RWPE1 (cell line): Measurements from ENCODE around the gene TIMM29.

Experiments used
- CTCF ChIA-PET: fragments of 350-600 bp; sonication (Branson Sonifier 250); formaldehyde crosslinking; extraction: SDS; loops from one replicate; lab custom pipeline; 2021; lab: Yijun Ruan, JAX
- POLR2A ChIA-PET: fragments of 400-600 bp; formaldehyde crosslinking; extraction: SDS; loops from one replicate; lab custom pipeline; 2020; ENCODE audit warnings: antibody characterized with exemption; ENCODE audit not compliant: low non-redundant PET; lab: Yijun Ruan, JAX
- DNase-seq: peaks from one replicate; pipeline ENCODE4 v3.0.0; 2012; ENCODE audit warnings: low spot score
- H3K27ac ChIP-seq: fragments of 450-650 bp; 2 replicates; pipeline ENCODE4 v1.5.1; 2017
- TF ChIP-seq, protein P1 (sequence below): fragments of 450-650 bp; conservative IDR thresholded peaks from 2 replicates; pipeline ENCODE4 v1.5.1; 2017; ENCODE audit warnings: low read depth, mild to moderate bottlenecking

TIMM29 gene

DNA sequence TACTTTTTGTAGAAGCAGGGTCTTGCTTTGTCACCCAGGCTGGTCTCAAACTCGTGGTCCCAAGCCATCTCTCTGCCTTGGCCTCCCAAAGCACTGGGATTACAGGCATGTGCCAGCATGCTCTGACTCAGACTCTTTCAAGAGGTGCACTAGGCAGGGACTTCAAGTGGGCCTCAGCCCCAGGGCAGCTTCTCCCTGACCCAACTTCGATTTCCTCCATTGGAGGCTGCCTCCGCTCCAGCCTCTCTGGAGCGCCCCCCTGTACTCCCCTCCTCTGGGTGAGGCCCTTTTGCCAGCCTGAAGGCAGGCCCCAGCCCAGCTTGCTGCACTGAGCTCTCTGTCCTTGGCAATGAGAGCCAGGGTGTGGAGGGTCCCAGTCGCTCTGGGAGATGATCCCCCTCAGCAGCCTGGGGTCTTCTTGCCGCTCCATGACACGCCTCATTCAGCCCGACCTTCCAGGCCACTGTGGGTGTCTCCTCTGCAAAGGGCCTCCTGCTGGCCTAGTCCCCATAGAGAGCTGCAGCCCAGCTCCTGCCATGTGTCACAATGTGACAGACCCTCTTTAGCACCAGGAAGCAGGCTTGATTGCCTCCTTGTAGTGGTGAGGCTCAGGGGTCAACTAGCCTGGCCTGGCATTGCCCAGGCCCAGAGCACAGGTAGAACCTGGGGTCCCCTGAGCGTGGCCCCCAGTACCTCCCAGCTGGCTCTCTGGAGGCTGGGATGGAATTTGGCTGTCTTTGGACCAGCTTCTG is 40.8 kb upstream of the TIMM29 start:
- DNase-seq, result no peak
- TF ChIP-seq, protein P1, sequence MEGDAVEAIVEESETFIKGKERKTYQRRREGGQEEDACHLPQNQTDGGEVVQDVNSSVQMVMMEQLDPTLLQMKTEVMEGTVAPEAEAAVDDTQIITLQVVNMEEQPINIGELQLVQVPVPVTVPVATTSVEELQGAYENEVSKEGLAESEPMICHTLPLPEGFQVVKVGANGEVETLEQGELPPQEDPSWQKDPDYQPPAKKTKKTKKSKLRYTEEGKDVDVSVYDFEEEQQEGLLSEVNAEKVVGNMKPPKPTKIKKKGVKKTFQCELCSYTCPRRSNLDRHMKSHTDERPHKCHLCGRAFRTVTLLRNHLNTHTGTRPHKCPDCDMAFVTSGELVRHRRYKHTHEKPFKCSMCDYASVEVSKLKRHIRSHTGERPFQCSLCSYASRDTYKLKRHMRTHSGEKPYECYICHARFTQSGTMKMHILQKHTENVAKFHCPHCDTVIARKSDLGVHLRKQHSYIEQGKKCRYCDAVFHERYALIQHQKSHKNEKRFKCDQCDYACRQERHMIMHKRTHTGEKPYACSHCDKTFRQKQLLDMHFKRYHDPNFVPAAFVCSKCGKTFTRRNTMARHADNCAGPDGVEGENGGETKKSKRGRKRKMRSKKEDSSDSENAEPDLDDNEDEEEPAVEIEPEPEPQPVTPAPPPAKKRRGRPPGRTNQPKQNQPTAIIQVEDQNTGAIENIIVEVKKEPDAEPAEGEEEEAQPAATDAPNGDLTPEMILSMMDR, result no peak
- ChIA-PET CTCF (interaction anchor here (0.6 kb wide), 1 partner anchor 117 kb away, joined by 3 read pairs; no protein-coding TSS in a partner anchor), POLR2A (no interaction called here)
- H3K27ac ChIP-seq, result peak overlapping the region; percentile 50

DNA sequence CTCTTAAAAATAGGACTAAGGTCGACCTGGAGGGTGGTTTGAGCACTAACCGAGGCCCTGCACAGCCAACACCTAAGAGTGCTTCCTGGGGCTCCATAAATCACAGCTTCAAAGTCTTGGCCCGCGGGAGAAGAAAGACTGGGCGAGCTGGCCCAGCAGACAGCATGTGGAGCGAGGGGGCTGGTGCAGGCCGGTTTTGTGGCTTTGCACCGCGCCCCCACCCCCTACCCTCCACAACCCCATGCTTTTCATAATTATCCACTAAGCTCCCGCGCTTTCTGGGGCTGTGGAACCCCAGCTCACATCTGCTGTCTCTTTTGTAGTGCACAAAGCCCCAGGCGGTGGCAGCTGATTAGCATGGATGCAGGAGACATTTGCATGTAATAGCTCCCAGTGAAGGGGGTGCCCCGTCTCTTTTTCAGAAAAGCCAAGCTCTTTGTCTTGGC is 40.2 kb upstream of the TIMM29 start:
- TF ChIP-seq, protein P1, result no peak
- peak overlapping the region; percentile 50 for H3K27ac ChIP-seq
- ChIA-PET POLR2A (no interaction called here), CTCF (interaction anchor here (0.6 to 0.7 kb wide), 2 partner anchors 11 to 118 kb away, joined by 3 read pairs; no protein-coding TSS in a partner anchor)
- DNase-seq, result no peak

DNA sequence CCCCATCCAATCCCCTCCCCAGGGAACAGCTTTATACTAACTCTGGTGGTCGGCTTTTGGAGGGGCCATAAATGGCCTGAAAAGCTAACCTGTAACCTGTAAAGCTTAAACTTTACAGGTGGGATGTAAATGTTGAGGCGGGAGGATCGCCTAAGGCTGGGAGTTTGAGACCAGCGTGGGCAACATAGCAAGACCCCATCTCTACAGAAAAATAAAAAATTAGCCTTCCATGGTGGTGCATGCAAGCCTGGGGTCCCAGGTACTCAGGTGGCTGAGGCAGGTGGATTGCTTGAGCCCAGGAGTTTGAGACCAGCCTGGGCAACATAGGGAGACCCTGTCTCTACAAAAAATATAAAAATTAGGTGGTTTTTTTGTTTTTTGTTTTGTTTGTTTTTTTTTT is 38.7 kb upstream of the TIMM29 start:
- no peak for DNase-seq
- H3K27ac ChIP-seq, result no peak overlapping the region
- ChIA-PET CTCF (interaction anchor here (0.5 to 0.6 kb wide), 3 partner anchors 9 to 146 kb away, joined by 3 to 5 read pairs (median 4); no protein-coding TSS in a partner anchor), POLR2A (no interaction called here)
- TF ChIP-seq, protein P1, result no peak

DNA sequence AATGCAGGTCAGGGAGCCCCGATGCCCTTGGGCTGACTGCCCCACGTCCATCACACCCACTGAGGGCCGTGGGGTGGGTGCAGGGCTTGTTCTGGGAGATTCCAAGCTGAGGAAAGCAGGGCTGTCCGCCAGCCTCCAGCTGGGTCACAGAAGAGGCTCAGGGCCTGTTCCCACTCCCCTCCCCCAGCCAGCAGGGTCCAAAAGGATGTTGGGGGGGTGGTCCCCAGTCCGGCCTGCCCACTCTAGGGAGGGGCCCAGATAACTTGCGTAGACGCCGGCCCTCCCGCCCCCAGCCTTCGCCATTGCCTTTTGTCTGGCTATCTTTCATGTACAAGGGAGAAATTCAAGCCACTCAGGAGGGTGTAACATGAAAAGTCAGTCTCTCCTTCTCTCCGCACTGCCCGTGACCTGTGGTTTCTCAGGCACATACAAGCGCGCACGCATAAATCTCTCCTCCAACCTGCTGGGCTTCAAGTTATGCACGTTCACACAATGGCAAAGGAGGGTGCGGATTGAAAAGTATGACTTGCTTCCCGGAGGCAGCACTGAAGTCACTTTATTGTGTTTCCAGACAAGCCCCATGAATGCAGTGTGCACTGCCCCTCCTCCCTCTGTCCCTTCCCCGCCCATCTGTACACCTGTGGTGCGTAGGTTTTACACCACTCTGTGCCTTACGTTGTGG is 37.1 kb upstream of the TIMM29 start:
- H3K27ac ChIP-seq, result peak overlapping the region; percentile 42
- TF ChIP-seq, protein P1, result no peak
- ChIA-PET POLR2A (no interaction called here), CTCF (interaction anchor here (0.6 to 1.1 kb wide), 2 partner anchors 21 to 1998 kb away, joined by 3 to 5 read pairs; no protein-coding TSS in a partner anchor)
- DNase-seq, result peak; percentile 51

DNA sequence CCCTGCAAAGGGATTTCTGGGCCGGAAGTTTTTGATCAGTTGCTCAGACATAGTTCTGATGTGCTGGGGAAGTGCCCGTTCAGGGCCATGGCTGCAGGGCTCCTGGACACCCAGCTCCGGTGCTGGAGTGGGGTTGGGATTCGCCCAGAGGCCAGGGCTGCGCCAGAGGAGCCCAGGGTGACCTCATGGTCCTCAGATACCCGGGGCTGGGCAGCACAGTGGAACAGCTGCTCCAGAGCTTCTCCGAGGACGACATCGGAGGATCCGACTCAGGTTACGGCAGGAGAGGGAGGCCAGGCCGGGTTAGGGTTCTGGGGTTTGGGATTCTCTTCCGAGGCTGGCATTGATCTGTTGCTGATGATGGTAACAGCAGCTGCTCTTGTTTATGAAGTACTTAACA is 36.4 kb upstream of the TIMM29 start:
- ChIA-PET POLR2A (no interaction called here), CTCF (interaction anchor here (0.6 to 0.9 kb wide), 2 partner anchors 21 to 1997 kb away, joined by 3 to 5 read pairs; no protein-coding TSS in a partner anchor)
- H3K27ac ChIP-seq, result peak overlapping the region; percentile 42
- no peak for DNase-seq
- TF ChIP-seq, protein P1, result no peak

DNA sequence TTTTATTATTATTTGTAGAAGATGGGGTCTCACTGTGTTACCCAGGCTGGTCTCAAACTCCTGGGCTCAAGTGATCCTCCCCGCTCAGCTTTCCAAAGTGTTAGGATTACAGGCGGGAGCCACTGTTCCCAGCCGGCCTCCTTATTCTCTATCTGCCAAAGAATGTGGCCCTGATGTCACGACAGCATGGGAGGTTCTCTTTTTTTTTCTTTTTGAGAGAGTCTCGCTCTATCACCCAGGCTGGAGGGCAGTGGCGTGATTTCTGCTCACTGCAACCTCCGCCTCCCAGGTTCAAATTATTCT is 33.7 kb upstream of the TIMM29 start:
- no peak for DNase-seq
- peak overlapping the region; percentile 93; the same call in 1 of the 2 replicates for H3K27ac ChIP-seq
- POLR2A ChIA-PET, result no interaction called here
- TF ChIP-seq, protein P1, result no peak
- CTCF ChIA-PET, result no interaction called here
